DOHH2 (cell line): ENCODE data around the gene PACSIN1.

Source experiments
- H3F3A ChIP-seq: fragments of 200-600 bp; sonication (generic), shearing (Covaris generic); 2 replicates; pipeline ENCODE4 v1.6.0; 2016; ENCODE audit warnings: antibody characterized with exemption, mild to moderate bottlenecking; ENCODE audit not compliant: control insufficient read depth, insufficient read depth
- H3K27ac ChIP-seq: fragments of 200-600 bp; sonication (generic); 2 replicates; pipeline ENCODE4 v1.5.1; 2014; ENCODE audit warnings: low read depth, mild to moderate bottlenecking, low read length, moderate library complexity
- H3K27me3 ChIP-seq: fragments of 200-600 bp; sonication (generic); 2 replicates; pipeline ENCODE4 v1.6.1; 2014; ENCODE audit warnings: mild to moderate bottlenecking, low read length, mixed read lengths; ENCODE audit not compliant: control insufficient read depth
- H3K36me3 ChIP-seq: fragments of 200-600 bp; sonication (generic); 2 replicates; pipeline ENCODE4 v1.6.1; 2014; ENCODE audit warnings: mild to moderate bottlenecking, low read length, moderate library complexity, mixed read lengths; ENCODE audit not compliant: control insufficient read depth
- H3K4me1 ChIP-seq: fragments of 200-600 bp; sonication (generic); 2 replicates; pipeline ENCODE4 v1.6.1; 2014; ENCODE audit warnings: mild to moderate bottlenecking, low read length, mixed read lengths; ENCODE audit not compliant: control insufficient read depth
- H3K4me2 ChIP-seq: fragments of 200-600 bp; sonication (generic); 2 replicates; pipeline ENCODE4 v1.6.0; 2014; ENCODE audit warnings: mild to moderate bottlenecking, low read length, moderate library complexity
- H3K4me3 ChIP-seq: fragments of 200-600 bp; sonication (generic); 2 replicates; pipeline ENCODE4 v1.5.1; 2014; ENCODE audit warnings: mild to moderate bottlenecking, low read length, mixed read lengths
- H3K79me2 ChIP-seq: fragments of 200-600 bp; sonication (generic); 2 replicates; pipeline ENCODE4 v1.6.1; 2014; ENCODE audit warnings: mild to moderate bottlenecking, low read length, mixed read lengths; ENCODE audit not compliant: control insufficient read depth
- H3K9me2 ChIP-seq: fragments of 200-600 bp; sonication (generic); replicated peaks from 2 replicates; pipeline ENCODE4 v1.6.1; 2014; ENCODE audit warnings: mild to moderate bottlenecking, low read length, mixed read lengths; ENCODE audit not compliant: control insufficient read depth
- H3K9me3 ChIP-seq: fragments of 200-600 bp; sonication (generic); 2 replicates; pipeline ENCODE4 v1.6.1; 2014; ENCODE audit warnings: antibody characterized with exemption, low read length, mixed read lengths; ENCODE audit not compliant: control insufficient read depth, insufficient read depth
- H4K20me1 ChIP-seq: fragments of 200-600 bp; sonication (generic); 2 replicates; pipeline ENCODE4 v1.6.0; 2014; ENCODE audit warnings: low read depth, mild to moderate bottlenecking, antibody characterized with exemption, low read length, moderate library complexity; ENCODE audit not compliant: control insufficient read depth, insufficient read depth
- CTCF ChIP-seq: fragments of 200-600 bp; sonication (generic); IDR thresholded peaks from one replicate; pipeline ENCODE4 v1.5.1; 2014; ENCODE audit warnings: antibody characterized with exemption, mild to moderate bottlenecking, low read depth, low read length; ENCODE audit not compliant: poor library complexity, severe bottlenecking
- EZH2phosphoT487 ChIP-seq: fragments of 200-600 bp; sonication (generic); IDR thresholded peaks from 2 replicates; pipeline ENCODE4 v1.6.1; 2017; ENCODE audit warnings: borderline replicate concordance, mild to moderate bottlenecking, antibody characterized with exemption, low read length, moderate library complexity, mixed read lengths

The PACSIN1 gene

GRCh38 chr6:34535646-34536045 is 69.8 kb downstream of the PACSIN1 start:
- no peaks in the 10 kb centered on the region for H3K9me3 ChIP-seq
- no peaks in the 10 kb centered on the region for H3K79me2 ChIP-seq
- no peak overlapping the region for H3K4me2 ChIP-seq
- H4K20me1 ChIP-seq: no peaks in the 10 kb centered on the region
- no peak for TF ChIP-seq CTCF
- no peak for TF ChIP-seq EZH2phosphoT487
- no peak overlapping the region for H3K27ac ChIP-seq
- no peaks in the 10 kb centered on the region for H3F3A ChIP-seq
- no peak overlapping the region for H3K4me3 ChIP-seq
- no peaks in the 10 kb centered on the region for H3K4me1 ChIP-seq
- H3K9me2 ChIP-seq: no peaks in the 10 kb centered on the region
- no peaks in the 10 kb centered on the region for H3K36me3 ChIP-seq
- no peaks in the 10 kb centered on the region for H3K27me3 ChIP-seq

- Histone ChIP-seq H3K4me3 (no peak overlapping the region), H3K9me2 (no peaks in the 10 kb centered on the region), H3F3A (no peaks in the 10 kb centered on the region), H4K20me1 (no peaks in the 10 kb centered on the region), H3K27me3 (no peaks in the 10 kb centered on the region), H3K9me3 (no peaks in the 10 kb centered on the region), H3K36me3 (no peaks in the 10 kb centered on the region), H3K4me2 (no peak overlapping the region), H3K79me2 (no peaks in the 10 kb centered on the region), H3K4me1 (no peaks in the 10 kb centered on the region), H3K27ac (no peak overlapping the region)
- TF ChIP-seq EZH2phosphoT487 (no peak), CTCF (no peak)
These were observed 70.5 kb downstream of the PACSIN1 start for GRCh38 chr6:34536251-34536958.

- no peaks in the 10 kb centered on the region for H3K4me1 ChIP-seq
- H3F3A ChIP-seq: no peaks in the 10 kb centered on the region
- H3K4me2 ChIP-seq: no peak overlapping the region
- H3K27ac ChIP-seq: no peak overlapping the region
- no peaks in the 10 kb centered on the region for H4K20me1 ChIP-seq
- no peaks in the 10 kb centered on the region for H3K79me2 ChIP-seq
- no peaks in the 10 kb centered on the region for H3K9me2 ChIP-seq
- no peaks in the 10 kb centered on the region for H3K9me3 ChIP-seq
- no peak overlapping the region for H3K4me3 ChIP-seq
- no peaks in the 10 kb centered on the region for H3K27me3 ChIP-seq
- TF ChIP-seq CTCF: no peak
- TF ChIP-seq EZH2phosphoT487: no peak
- no peaks in the 10 kb centered on the region for H3K36me3 ChIP-seq
These were observed 71.3 kb downstream of the PACSIN1 start for GRCh38 chr6:34536959-34537848.
